Measurements from ENCODE around the gene SIGLEC10.
"Not testable (repeated sequence)": the region's sequence is repeated elsewhere in the genome, so short reads cannot be mapped to it uniquely, and the experiment has no call there.

The SIGLEC10 gene

DNA sequence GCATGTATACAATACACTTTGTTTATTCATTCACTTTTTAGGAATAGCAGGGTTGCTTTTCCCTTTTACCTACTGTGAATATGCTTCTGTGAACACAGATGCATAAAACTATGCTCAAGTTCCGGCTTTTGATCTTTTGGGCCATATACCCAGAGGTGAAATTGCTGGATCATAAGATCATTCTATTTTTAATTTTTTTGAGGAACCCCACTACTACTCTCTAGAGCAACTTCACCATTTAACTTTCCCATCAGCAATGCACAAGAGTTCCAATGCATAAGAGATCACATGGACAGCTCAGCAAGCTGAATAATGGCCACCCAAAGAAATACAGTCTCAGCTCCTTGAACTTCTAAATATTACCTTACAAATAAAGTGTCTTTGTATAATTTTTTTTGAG is 17.0 kb upstream of the SIGLEC10 start:
- DNase-seq: no peak

DNA sequence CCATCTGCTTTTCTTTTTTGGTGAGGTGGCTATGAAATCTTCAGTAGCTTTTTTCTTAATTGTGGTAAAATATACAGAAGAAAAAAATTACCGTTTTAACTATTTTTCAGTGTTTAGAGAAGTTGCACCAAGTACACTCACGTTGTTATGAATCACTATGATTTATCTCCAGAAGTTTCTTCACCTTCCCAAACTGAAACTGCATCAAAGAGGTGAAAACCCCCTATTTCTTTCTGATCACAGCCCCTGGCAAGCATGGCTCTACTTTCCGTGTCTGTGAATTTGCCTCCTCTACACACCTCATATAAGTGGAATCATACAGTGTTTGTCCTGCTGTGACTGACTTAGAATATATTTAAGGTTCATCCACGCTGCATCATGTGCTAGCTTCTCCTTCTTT is 15.6 kb upstream of the SIGLEC10 start:
- no peak for DNase-seq

DNA sequence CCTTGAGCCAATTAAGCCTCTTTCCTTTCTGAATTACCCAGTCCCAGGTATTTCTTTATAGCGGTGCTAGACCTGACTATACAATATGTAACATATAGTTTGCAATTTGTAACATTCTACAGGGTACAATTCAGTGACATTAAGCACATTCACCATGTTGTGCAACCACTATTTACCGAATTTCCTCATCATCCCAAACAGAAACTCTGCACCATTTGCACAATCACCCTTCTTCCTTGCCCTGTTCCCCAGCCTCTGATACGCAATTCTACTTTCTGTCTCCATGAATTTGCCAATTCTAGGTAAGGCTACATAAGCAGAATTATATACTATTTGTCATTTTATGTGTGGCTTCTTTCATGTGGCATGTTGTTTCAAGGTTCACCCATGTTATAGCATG is 13.7 kb upstream of the SIGLEC10 start:
- DNase-seq: peak; percentile 23

DNA sequence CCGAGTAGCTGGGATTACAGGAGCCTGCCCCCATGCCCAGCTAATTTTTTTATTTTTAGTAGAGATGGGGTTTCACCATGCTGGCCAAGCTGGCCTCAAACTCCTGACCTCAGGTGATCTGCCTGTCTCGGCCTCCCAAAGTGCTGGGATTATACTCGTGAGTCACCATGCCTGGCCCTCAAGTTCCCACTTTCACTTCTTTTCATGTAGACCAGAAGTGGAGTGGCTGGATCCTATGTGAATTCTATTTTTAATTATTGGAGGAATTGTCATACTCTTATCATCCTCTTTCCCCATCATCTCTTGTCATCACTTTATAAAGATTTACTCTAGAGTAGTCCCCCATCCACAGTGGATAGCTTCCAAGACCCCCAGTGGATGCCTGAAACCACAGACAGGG is 12.8 kb upstream of the SIGLEC10 start:
- DNase-seq: no peak

DNA sequence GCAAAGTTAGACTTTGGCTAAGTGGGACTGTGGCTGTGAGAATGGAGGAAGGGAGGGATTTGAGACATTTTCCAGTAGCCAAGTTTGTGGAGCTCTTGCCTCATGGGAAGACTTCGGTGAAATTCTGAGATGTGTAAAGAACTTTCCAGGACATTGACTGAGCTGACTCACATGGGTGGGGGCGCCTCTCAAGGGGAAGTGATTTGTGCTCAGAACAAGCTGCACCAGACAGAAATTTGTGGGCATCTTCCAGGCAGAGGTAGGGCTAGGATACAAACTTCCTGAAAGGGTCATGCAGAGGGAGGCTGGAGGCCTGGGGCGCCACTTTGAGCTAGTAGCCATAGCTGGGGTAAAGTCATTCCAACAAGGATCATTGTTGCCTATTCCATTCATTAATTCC is 9.8 kb upstream of the SIGLEC10 start:
- no peak for DNase-seq

DNA sequence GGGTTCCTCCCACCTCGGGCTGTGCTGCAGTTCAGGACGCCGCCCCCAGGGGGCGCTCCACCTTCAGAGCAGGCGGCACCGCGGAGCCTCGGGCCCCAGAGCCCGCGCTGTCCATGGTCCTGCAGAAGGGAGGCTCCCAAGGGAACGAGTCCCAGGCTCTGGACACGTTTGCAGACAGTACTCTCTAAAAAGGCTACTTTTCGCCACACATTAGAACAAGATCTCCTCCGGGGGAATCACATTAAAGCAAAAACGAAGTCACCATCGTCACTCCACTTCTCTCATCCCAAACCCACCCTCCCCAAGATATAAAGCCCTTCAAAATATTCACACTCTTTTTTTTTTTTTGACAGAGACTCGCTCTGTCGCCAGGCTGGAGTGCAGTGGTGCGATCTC is 4.6 kb upstream of the SIGLEC10 start:
- no peak for DNase-seq

DNA sequence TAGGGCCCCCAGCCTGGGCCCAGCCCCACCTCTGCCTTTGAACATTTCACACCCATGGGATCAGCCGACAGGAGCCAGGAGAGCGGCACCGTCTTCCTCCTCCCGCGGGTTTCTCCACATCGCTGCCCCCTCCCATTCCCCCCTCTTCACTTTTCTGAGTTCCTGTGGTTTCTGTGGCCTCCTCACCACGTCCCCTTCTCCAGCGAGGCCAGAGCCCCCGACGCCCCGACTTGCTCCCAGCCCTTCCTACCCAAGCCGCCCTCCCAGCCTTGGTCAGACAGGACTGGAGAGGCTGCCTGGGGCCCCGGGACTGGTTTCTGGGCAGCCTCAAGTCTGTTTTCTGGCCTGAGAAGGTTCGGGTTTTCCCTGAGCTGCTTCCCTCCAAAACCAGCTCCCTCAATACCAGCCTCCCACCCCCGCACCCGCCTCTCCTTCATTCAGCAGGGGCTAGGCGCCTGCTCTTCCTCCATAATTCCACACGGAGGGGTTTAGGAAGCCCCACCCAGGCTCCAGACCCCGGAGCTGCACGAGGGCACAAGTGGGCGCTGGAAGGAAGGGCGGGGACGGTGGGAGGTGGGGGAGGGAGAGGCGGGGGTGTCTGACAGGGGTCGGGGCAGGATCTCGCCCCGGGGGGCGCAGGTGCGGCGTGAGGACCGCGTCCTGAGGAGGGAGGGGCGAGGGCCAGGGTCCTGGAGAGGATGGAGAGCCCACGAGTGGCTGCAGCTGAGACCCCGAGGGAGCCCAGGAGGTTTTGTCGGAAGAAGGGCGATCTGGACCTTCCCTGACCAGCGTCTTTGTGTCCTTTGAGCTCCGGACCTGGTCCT is 4.0 kb upstream of the SIGLEC10 start:
- no peak for DNase-seq

DNA sequence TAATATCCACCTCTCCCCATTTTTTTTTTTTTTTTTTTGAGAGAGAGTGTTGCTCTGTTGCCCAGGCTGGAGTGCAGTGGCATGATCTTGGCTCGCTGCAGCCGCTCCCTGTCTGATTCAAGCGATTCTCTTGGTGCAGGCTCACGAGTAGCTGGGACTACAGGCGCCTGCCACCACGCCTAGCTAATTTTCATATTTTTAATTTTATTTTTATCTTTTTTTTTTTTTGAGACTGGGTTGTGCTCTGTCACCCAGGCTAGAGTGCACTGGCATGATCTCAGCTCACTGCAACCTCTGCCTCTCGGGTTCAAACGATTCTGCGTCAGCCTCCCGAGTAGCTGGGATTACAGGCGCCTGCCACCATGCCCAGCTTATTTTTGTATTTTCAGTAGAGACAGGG is 3.1 kb upstream of the SIGLEC10 start:
- not testable (repeated sequence) for DNase-seq

DNA sequence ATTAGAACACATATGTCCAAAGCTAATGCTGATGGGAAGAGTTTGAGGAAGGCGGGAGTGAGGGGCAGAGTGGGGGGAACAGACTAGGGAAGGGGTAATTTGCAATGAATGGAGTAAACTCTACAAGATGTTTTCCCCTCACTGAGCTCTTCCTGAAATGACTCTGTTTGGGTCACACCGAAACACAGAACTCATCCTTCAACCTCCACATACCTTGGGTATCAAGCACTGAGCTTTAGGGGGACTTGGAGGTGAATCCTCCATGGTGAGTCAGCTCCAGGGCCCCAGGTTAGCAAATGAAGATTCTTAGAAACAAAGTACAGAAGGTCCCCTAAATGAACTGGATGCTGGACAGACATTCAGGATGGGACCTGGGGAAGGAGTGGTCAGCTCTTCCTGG is 1.3 kb upstream of the SIGLEC10 start:
- no peak for DNase-seq

DNA sequence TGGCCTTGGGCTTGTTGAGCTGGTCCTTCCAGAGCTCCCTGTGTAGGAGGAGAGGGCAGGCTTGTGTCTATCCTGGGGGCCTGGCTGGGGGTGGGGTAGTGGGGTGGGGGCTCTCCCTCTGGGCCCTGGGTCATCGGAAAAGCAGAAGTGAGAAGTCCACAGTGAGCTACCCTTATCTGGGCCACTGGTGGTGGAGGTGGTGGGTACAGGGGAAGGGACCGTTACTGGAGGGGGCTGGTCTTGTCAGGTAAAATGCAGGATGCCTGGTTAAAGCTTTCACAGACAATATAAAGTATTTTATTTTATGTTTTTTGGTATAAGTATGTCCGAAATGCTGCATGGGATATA is 342 bp upstream of the SIGLEC10 start:
- DNase-seq: no peak

DNA sequence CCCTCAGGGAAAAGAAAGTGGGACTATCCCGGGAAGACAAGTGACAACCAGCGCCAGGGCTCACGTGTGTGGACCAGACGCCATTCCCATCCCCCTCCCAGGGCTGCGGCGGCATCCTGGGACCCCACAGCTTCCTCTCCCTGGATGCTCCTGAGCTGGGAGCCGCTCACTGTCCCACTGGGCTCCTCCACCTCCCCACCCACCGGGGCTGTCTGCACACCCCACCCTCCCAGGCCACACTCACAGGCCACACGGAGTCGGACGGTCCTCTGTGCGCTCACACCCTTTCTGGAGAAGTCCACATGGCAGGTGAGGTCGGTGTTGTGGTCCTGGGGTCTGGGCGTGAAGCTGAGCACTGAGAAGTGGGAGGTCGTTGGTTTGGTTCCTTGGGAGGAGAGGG is 1.0 kb downstream of the SIGLEC10 start:
- DNase-seq: not testable (repeated sequence)

DNA sequence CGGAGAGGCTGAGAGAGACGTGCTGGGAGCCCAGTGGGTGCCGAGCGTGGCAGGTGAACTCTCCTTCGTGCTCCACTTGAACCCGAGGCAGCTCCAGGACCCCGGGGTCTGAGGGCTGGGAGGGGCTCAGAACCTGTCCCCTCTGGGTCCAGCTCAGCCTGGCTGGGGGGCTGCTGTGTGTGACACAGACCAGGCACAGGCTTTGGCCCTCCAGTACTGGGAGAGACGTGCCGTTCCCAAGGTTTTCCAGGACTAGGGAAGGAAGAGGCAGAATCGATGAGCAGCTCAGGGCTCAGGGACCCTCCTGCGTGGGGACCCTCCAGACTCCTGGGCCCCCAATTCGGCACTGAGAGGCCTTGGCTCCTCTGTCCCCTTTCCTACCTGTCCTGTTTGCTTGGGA is 2.3 kb downstream of the SIGLEC10 start:
- DNase-seq: no peak

DNA sequence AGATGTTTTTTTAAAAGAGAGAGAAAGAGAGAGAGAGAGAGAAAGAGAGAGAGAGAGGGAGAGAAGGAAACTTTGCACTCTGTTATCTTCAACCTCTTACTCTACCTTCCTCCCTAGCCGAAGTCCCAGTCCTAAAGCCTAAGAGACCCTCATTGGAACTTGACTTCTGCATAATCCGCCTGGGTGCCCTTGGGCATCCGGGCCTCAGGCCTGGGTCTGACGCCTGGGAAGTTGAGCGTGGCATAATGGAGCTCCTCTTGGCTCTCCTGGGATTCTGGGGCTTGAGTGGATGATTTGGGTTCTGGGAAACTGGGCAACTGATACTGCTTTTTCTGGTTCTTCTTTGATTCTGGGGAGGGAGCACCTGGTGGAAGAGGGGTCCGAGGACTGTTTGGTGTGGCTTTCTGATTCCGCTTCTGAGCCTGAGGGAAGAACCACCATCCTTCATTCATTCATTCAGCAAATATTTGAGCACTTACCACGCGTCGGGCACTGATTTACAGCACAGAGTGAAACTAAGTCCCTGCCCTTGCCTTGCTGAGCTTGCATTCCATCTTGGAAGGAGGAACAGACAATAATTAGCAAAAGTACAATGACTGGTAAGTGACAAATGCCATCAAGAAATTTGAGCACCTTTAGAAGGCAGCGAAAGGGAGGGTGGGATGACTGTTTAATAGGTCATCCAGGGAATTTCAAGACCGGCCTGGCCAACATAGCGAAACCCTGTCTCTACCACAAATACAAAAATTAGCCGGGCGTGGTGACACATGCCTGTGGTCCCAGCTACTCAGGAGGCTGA is 6.3 kb downstream of the SIGLEC10 start:
- DNase-seq: no peak

DNA sequence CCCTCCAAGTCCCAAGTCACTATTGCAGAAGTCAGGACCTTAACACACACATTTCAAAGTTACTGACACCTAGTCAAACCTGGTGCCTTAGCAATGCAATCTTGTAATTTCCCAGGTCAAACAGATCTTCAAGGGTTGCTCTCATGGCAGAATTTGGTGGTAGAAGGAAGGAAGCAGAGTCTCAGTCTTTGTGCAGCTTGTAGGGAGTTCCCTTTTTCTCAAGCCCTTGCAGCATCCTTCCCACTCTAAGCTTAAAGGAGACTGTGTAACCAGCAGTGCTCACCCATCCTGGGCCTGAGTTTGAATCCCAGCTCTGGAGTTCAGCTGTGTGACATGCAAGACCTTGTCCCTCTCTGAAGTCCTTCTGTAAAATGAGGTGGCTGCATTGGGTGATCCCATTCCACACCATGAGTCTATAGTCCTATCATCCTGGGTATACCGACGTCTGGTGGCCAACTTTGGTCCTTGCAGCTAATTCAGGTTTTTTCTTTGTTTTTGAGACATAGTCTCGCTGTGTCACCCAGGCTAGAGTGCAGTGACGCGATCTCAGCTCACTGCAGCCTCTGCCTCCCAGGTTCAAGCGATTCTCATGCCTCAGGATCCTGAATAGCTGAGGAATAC is 9.8 kb downstream of the SIGLEC10 start:
- peak; percentile 77 for DNase-seq

DNA sequence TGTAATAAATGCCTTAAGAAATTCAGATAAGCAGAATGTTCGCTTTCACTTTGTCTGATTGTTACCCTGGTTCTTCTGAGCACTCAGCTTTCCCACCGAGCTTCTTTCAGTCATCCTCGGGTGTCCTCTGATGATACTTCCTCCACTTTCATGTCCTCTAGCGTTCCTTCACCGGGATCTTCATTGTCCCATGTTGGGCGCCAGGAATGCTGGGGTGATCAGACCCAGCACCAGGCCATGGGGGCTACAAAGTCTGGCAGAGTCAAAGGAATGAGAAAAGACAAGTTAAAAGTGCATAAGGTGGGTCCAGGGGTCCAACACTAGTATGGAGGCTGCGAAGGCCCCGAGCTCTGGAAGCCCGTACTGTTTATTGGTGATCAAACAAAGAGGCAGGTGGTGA is 15.3 kb downstream of the SIGLEC10 start:
- no peak for DNase-seq

DNA sequence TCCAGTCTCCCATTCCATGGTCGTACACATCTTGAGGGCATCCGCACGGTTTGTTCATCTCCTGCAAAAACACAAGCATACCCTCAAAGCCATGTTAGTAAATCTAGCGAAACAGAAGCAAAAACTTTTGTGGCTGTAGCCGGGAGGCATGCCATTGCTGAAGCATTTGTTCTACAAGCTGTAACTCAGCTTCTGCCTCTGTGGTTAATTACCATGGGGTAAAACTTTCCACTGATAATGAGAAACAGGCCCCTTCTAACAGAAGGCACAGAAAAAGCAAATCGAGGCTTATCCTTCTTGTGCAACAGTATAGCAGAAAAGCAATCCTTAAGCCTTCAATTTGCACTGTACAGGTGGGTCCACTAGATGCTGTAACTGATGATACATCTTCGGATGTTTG is 17.5 kb downstream of the SIGLEC10 start:
- not testable (repeated sequence) for DNase-seq

DNA sequence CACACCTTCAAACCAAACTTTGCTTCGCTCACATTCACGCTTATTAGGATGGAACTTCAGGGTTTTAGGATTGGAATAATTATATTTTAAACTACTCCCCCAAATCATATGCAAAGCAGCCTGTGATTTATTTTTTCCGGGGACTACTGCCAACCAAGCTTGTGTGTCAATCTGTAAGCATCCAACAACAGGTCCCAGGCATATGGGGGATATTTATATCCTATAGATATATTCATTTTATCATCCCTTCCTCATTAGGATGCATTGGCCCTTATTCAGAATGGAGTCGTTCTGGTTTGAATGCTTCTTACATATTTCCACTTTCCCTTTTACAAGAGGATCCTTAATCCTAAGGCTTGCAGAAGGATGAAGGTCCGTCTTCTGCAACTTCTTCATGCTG is 18.2 kb downstream of the SIGLEC10 start:
- DNase-seq: no peak

DNA sequence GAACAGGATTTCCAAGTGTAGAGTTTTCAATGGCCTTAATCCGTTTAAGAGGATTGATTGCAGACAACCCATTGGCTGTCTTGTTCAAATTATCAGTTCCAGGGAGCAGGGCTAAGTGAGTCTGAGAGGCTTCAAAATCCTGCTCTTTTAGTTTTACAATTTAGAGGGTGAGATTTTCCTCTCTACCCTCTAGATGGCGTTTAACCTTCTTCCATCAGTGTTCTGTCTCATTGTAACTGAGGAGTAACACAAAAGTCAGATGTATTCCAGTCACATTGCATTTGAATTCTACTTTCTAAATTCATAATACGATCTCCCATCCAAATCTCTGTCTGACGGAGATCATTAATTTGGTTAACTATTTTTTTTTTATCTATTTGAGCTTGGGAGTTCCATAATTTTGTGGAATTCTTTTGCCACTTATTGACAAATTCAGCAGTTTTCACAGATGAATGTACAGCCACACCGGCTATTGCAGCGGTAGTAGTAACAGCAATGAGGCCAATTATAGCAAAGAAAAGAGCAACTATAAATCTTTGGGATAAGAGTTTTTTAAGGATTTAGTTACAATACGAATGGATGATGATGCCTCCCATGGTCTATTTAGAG is 19.2 kb downstream of the SIGLEC10 start:
- DNase-seq: peak; percentile 32

DNA sequence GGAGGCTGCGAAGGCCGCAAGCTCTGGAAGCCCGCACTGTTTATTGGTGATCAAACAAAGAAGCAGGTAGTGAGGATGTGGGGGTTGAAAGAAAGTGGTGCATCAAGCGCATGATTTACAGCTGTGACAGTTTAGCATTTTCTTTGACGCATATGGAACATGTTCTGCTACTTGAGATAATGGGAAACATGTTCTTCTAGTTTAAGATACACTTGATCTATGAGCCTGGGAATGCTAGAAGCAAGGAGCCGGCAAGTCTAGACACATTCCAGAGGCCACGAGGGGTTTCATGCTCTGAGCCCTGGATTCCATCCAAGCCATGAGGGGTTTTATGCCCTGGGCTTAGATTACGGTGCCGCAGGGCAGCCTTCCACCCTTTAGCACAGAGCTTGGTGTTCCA is 20.0 kb downstream of the SIGLEC10 start:
- DNase-seq: not testable (repeated sequence)

DNA sequence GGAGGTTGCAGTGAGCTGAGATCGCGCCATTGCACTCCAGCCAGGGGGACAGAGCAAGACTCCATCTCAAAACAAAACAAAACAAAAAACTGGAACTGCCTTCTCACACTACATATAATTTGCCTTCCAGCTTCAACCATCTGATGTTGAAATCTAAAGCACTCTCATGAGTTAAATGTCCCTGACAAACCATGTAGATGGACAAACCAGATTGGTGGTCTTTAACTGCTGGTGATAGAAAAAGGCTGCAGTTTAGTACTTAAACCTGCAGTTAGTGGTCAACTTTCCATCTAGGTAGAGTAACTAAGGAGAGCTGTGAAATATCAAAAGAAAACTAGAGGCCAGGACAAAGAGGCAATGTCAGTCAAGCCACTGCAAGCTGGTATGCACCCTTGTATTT is 21.3 kb downstream of the SIGLEC10 start:
- DNase-seq: no peak

DNA sequence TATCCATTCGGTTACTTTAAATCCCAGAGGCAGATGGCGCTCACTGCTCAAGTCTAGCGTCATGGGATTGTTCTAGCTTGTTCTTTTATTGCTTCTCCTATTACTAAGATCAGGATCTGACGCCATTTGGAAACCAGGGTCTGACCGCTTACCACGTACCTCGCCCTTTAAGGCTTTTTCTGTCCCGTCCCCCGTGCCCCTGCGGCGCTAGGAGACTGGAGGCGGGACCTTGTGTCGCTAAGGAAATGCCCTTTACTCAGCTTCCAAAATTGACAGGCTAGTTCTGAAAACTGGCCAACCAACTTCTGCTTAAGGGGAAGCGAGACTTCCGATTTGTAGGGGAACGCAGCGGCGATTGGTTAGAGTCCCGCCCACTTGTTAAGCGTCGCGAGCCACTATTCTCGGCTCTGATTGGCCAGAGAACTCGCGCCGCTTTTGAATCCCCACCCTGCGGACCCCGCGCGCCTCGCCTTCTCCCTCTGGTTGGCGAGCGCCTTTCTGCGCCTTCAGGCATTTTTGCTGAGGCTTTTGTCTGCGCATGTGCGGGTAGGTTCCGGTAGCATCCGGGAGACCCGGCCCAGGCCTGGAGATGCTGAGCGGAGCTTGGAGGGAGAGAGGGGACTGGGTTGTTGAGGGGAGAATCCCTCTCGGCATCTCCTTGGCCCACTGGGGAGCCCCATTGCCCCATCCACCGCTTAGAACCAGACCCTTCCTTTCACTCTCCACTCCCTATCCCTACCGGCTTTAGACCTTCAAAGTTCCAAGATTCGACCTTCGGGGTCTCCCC is 23.2 kb downstream of the SIGLEC10 start:
- peak; percentile 99 for DNase-seq

DNA sequence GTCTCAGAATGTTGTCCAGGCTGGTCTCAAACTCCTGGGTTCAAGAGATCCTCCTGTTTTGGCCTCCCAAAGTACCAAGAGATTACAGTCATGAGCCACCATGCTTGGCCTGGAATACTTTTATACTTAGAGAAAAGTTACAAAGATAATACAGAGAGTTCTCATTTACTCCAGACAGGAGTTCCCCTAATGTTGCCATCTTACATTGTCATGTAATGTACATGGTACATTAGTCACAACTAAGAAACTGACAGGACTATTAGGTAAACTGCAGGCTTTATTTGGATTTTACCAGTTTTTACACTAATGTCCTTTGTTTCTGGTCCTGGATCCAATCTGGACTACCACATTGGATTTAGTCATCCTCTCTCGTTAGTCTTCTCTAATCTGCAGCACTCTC is 24.7 kb downstream of the SIGLEC10 start:
- no peak for DNase-seq
